MM.1S (cell line): ENCODE measurements around the gene TMEM37.

ENCODE experiments used
- CTCF ChIP-seq: fragments of 300-600 bp; sonication (generic); IDR thresholded peaks from 2 replicates; pipeline ENCODE4 v1.5.1; 2016; ENCODE audit warnings: antibody characterized with exemption, low read length, mixed read lengths
- EZH2 ChIP-seq: fragments of 300-600 bp; sonication (generic); optimal IDR thresholded peaks from 2 replicates; pipeline ENCODE3; 2017; ENCODE audit warnings: low read depth, mild to moderate bottlenecking, antibody characterized with exemption, low read length, mixed read lengths
- EZH2phosphoT487 ChIP-seq: fragments of 300-600 bp; sonication (generic); IDR thresholded peaks from 2 replicates; pipeline ENCODE4 v1.6.1; 2018; ENCODE audit warnings: antibody characterized with exemption, low read length

GRCh38 chr2:119421741-119422140, 9.9 kb upstream of the TMEM37 start:
- TF ChIP-seq CTCF (no peak), EZH2 (no peak), EZH2phosphoT487 (no peak)
